Measurements from ENCODE around the gene TIAM2.
A peak's percentile ranks its signal among the peaks of the same experiment; 100 is the strongest.

Gene TIAM2

GRCh38 chr6:155141512-155141911 is 146.4 kb downstream of the TIAM2 start:
- no peak for DNase-seq

- DNase-seq = no peak
Observed at GRCh38 chr6:155142168-155143028, 147.3 kb downstream of the TIAM2 start.

GRCh38 chr6:155143029-155143577 is 148.0 kb downstream of the TIAM2 start:
- no peak for DNase-seq

GRCh38 chr6:155143578-155144106 is 148.5 kb downstream of the TIAM2 start:
- no peak for DNase-seq

GRCh38 chr6:155146205-155146604 is 151.1 kb downstream of the TIAM2 start:
- DNase-seq = no peak

GRCh38 chr6:155147958-155148663 is 153.0 kb downstream of the TIAM2 start:
- no peak for DNase-seq

GRCh38 chr6:155150967-155151671 is 156.0 kb downstream of the TIAM2 start:
- no peak for DNase-seq

GRCh38 chr6:155152211-155153076 is 157.3 kb downstream of the TIAM2 start:
- DNase-seq = no peak

GRCh38 chr6:155154158-155154830 is 159.2 kb downstream of the TIAM2 start:
- no peak for DNase-seq

GRCh38 chr6:155155787-155156447 is 160.8 kb downstream of the TIAM2 start:
- no peak for DNase-seq

GRCh38 chr6:155157101-155157500 is 162.0 kb downstream of the TIAM2 start:
- DNase-seq = no peak

- DNase-seq = no peak
Observed at GRCh38 chr6:155158030-155158843, 163.1 kb downstream of the TIAM2 start.

GRCh38 chr6:155162682-155163081 is 167.6 kb downstream of the TIAM2 start:
- DNase-seq = no peak

GRCh38 chr6:155163601-155164000 is 168.5 kb downstream of the TIAM2 start:
- DNase-seq = no peak

GRCh38 chr6:155165029-155165710 is 170.1 kb downstream of the TIAM2 start:
- no peak for DNase-seq

- no peak for DNase-seq
Observed at GRCh38 chr6:155170519-155170918, 175.4 kb downstream of the TIAM2 start.

- DNase-seq = peak; percentile 51
Observed at GRCh38 chr6:155171109-155171746, 176.1 kb downstream of the TIAM2 start.

GRCh38 chr6:155171747-155172449 is 176.8 kb downstream of the TIAM2 start:
- no peak for DNase-seq
